CMK (cell line): Measurements from ENCODE around the gene FAM120B.

Source experiments
- DNase-seq: peaks from one replicate; pipeline ENCODE4 v3.0.0-alpha.2; 2010; ENCODE audit warnings: low read depth

FAM120B gene

GRCh38 chr6:170286246-170286933 is 20.2 kb upstream of the FAM120B start:
- DNase-seq, result peak; percentile 86

DNA sequence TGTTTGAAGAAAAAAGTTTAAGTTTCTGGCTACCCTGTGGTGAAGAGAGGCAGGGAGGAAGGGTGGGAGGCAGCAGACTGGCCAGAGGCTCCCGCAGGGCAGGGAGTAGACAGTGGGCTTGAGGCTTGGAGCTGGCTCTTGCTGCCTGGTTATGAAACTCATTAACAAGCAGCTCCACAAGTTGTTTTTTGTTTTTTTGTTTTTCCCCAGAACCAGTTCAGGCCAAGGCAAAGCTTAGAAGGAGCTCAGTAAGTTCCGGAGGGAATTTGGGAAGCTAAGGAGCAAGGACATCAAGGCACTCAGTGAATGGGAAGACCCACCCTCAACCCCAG is 19.7 kb upstream of the FAM120B start:
- DNase-seq, result no peak

DNA sequence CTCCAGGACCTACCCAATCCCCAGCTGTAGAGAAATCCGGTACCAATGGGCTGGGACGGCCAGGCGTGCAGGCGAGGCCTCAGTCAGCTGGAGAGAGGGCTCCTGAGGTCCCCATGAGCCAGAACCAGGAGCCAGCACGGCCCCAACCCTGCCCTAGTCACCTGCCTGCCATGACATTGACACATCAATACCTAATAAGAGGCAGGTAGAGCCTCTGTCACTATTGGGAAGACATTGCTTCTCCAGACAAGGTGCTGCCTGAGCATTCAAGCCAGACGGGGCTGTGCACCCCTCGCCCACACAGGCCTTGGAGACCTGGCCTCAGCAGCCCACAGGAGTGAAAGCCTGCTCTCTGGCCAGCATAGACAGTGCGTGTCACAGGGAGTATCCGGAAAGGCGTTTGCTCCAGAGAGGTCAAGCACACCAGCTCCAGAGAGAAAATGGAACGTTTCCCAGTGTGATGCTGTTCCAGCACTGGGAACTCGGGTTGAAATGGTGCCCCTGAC is 19.1 kb upstream of the FAM120B start:
- DNase-seq, result no peak

DNA sequence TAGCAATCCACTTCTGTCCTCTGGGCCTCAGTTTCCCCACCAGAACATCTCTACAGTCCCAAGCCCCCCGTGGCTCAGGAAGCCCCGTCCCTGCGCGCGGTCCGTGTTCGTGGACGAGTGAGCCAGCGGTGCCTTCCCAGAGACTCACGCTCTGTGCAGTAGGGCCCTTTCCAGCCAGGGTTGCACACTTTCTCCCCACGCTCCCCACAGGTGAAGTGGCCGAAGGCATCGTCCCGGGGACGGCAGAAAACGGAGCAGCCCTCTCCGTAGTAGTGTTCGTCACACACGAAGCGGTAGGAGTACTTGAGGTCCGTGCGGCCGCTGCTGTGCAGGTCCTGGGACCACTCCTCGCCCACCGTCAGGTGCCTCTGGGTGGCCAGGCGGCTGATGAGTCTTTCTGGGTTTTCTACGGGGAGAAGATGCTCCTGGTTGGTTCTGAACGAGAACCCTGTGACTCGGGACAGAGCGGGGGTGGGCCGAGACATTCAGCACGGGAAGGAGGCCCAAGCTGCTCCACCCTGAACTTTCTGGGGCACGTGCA is 18.4 kb upstream of the FAM120B start:
- DNase-seq, result no peak

GRCh38 chr6:170288852-170289179 is 17.7 kb upstream of the FAM120B start:
- DNase-seq, result no peak

- DNase-seq, result no peak
These were observed 17.2 kb upstream of the FAM120B start for GRCh38 chr6:170289180-170289931.

- no peak for DNase-seq
These were observed 16.6 kb upstream of the FAM120B start for GRCh38 chr6:170289951-170290295.

- no peak for DNase-seq
These were observed 16.0 kb upstream of the FAM120B start, which contains the start of gene DLL1 for GRCh38 chr6:170290296-170291128. Gene DLL1, minus strand, starts transcription at chr6:170291078. Its CDS starts 939 bp downstream, at chr6:170290139.

GRCh38 chr6:170291271-170292110 is 15.1 kb upstream of the FAM120B start:
- DNase-seq, result no peak

DNA sequence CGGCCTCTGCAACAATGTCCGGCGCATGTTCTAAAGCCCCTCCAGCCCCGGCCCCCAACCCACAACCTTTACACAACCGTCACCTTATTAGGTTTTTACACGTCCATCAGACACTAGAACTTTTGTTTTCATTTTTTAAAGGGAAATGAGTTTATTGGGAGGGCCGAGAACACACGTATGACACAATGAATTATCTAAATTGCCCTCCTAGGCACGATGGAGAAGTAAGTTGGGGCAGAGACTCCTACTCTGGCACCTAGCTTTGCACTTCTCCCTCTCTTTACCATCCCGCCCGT is 14.5 kb upstream of the FAM120B start:
- no peak for DNase-seq

DNA sequence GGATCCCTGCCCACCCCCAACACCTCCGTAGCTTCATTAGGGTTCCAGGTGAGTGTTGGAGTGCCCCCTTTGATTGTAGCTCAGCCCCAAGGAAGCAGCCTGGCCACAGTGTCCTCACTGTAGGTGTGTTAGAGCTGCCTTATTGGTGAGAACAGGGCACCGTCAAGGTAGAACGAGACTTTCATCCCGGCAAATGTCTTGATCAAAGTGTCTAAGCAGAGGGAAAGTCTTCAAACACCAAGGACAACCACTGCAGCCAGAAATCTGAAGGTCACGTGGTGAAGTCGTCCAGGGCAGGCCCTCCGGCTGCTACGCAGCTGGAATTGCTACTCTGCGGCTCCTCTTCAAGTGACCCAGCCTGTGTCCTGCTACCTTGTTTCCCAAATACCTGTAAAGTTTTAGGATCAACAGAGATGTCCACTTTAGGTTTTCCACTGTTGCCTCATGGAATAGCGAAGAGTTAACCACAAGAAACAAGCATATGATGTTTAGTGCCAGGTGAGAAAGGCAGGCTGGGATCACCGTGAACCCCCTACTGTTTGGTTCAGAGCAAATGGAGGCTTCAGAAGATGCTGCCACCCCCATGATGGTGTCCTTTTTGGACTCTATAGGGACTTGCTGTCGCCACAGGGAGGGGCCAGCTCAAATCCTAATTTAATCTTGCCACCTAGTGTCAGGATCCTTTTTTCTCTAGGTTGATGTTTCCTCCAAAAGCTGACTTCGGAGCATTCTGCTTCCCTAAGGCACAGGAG is 14.0 kb upstream of the FAM120B start:
- DNase-seq, result no peak

GRCh38 chr6:170293341-170294231 is 13.0 kb upstream of the FAM120B start:
- DNase-seq, result no peak

GRCh38 chr6:170294298-170294730 is 12.2 kb upstream of the FAM120B start:
- no peak for DNase-seq

DNA sequence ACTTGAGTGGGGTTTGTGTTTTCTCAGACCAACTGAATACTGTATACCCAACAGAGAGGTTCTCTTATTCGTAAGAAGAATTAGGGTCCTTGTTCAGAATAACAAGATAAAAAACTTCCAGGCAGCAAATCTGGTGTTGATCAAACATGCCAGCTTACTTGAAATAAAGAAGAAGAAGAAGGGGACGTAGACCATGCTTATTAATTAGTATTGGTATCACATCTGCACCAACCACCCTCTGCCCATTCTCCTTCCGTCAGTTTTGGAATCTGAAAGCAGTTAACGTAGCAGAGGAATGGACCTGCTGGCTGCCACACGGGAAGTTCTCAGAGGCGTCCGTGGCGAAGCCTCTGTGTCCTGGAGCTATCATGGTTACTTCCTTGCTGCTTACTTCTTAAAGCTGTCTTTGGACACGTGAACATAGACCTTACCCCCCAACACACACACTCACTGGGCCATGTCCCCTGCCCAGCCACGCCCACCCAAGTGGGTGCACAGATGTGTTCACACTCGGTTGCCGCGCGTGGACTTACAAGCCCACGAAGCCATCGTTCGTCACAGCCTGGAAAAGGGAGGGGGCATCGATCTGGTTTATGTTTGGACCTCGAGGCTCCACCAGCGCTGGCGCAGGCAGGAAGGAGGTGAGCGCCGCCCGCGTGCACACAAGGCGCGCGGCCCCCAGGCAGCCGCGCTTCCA is 11.6 kb upstream of the FAM120B start:
- DNase-seq, result no peak

DNA sequence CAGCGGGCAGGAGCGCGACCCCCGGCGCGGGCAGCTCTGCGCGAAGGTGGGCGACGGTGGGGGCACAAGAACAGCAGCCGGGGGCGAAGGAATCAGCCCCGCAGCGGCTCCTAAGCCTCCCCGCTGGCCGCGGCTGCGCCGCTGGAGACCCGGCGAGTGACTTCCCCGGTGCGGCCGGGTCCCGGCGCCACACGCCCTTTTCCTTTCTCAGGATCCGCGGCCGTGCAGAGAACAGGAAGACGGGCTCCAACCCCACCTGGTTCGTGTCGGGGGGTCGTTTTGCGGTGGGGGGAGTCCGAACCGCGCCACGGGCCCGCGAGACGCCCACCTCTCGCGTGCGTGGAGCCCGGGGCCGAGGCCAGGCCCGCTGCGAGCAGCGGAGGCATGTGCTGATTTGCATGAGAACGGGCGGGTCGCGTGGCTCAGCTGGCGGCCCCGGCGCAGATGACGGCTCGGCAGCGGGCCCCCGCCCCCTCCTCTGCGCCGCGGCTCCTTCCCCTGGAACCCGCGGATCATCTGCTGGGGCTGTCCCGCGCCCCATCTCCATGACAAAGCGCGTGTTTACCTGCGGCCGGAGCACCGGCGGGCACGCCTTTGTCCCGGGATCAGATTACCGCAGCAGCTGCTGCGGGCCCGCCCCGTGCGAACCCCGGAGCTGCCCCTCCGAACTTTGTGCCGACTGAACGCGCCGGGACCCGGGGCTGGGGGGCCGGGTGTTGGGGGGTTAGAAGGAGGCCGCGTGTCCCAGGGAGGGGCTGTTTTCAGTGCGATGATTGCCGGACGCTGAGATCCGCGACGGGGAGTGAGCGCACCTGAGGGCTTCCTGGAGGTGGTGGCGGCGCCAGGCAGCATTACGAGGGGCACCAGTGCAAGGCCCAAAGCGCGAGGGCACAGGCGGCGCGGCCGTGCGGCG is 10.8 kb upstream of the FAM120B start:
- no peak for DNase-seq

- DNase-seq, result no peak
These were observed 10.2 kb upstream of the FAM120B start for GRCh38 chr6:170296423-170296745.

GRCh38 chr6:170296746-170297575 is 9.6 kb upstream of the FAM120B start:
- no peak for DNase-seq
